Ishikawa (cell line): ENCODE results near the gene ABLIM2.

Source experiments
- CEBPB ChIP-seq: IDR thresholded peaks from 2 replicates; pipeline ENCODE4 v1.6.1; 2012
- CREB1 ChIP-seq: IDR thresholded peaks from 2 replicates; pipeline ENCODE4 v1.6.1; 2012; ENCODE audit warnings: low read depth
- EGR1 ChIP-seq: IDR thresholded peaks from 2 replicates; pipeline ENCODE4 v1.6.1; 2012
- EP300 ChIP-seq: IDR thresholded peaks from 2 replicates; pipeline ENCODE4 v1.6.1; 2012; ENCODE audit warnings: borderline replicate concordance
- FOXM1 ChIP-seq: IDR thresholded peaks from 2 replicates; pipeline ENCODE4 v1.6.1; 2012; ENCODE audit warnings: low read depth, borderline replicate concordance
- MAX ChIP-seq: IDR thresholded peaks from 2 replicates; pipeline ENCODE4 v1.6.1; 2012
- NFIC ChIP-seq: IDR thresholded peaks from 2 replicates; pipeline ENCODE4 v1.6.1; 2012
- RAD21 ChIP-seq: IDR thresholded peaks from 2 replicates; pipeline ENCODE4 v1.6.1; 2012; ENCODE audit warnings: low read depth
- REST ChIP-seq: IDR thresholded peaks from 2 replicates; pipeline ENCODE4 v1.6.1; 2012; ENCODE audit warnings: low read depth, mild to moderate bottlenecking
- TAF1 ChIP-seq: IDR thresholded peaks from 2 replicates; pipeline ENCODE4 v1.6.1; 2012; ENCODE audit warnings: low read depth, mild to moderate bottlenecking
- TCF12 ChIP-seq: IDR thresholded peaks from 2 replicates; pipeline ENCODE4 v1.6.1; 2012; ENCODE audit warnings: low read depth
- TEAD4 ChIP-seq: IDR thresholded peaks from 2 replicates; pipeline ENCODE4 v1.6.1; 2012
- USF1 ChIP-seq: IDR thresholded peaks from 2 replicates; pipeline ENCODE4 v1.6.1; 2012
- YY1 ChIP-seq: IDR thresholded peaks from 2 replicates; pipeline ENCODE4 v1.6.1; 2012; ENCODE audit warnings: low read depth
- ZBTB7A ChIP-seq: IDR thresholded peaks from 2 replicates; pipeline ENCODE4 v1.6.1; 2012; ENCODE audit warnings: low read depth

The ABLIM2 gene

GRCh38 chr4:8108991-8109390 lies 49.6 kb downstream of the ABLIM2 start:
- TF ChIP-seq ZBTB7A (no peak), RAD21 (no peak), NFIC (no peak)

GRCh38 chr4:8108261-8108660 lies 50.4 kb downstream of the ABLIM2 start:
- TF ChIP-seq RAD21 (no peak), USF1 (no peak), TCF12 (no peak), CEBPB (no peak), YY1 (no peak), MAX (no peak), TEAD4 (no peak), TAF1 (no peak), ZBTB7A (no peak), EGR1 (no peak), NFIC (no peak), REST (no peak)

GRCh38 chr4:8107146-8107657 lies 51.4 kb downstream of the ABLIM2 start:
- no peak for TF ChIP-seq TEAD4
- TF ChIP-seq CEBPB: no peak
- no peak for TF ChIP-seq EP300
- TF ChIP-seq TAF1: no peak
- TF ChIP-seq CREB1: no peak
- TF ChIP-seq USF1: no peak
- no peak for TF ChIP-seq EGR1
- no peak for TF ChIP-seq ZBTB7A
- no peak for TF ChIP-seq RAD21
- TF ChIP-seq REST: no peak
- TF ChIP-seq FOXM1: no peak
- no peak for TF ChIP-seq TCF12
- no peak for TF ChIP-seq NFIC
- TF ChIP-seq MAX: no peak

- TF ChIP-seq REST (no peak), YY1 (no peak), EGR1 (no peak), TCF12 (no peak), CEBPB (no peak), RAD21 (no peak), USF1 (no peak)
Observed at GRCh38 chr4:8106451-8107025, 52.1 kb downstream of the ABLIM2 start.
